Stimulated activated naive B cell treated with anti-CD40 and anti-IgM and Interleukin-4, amounts not matched to agents 10 μg/mL and 1 μg/mL and 100 μg/mL, for 72 hours (primary cell): Measurements from ENCODE around the gene SOD1.
A peak's percentile ranks its signal among the peaks of the same experiment; 100 is the strongest.
"Not testable (repeated sequence)": the region's sequence is repeated elsewhere in the genome, so short reads cannot be mapped to it uniquely, and the experiment has no call there.

Experiments
- ATAC-seq, 2 donors: fragments of 150-1000 bp; cut with Tn5 transposase; replicated peaks; 2 replicates each; pipeline ENCODE4 v1.10.0; 2021; ENCODE audit warnings: moderate library complexity in 1 of 2
- DNase-seq: peaks from one replicate; pipeline ENCODE4 v3.0.0; 2021
- H3K27ac Mint-ChIP-seq: one replicate; pipeline ENCODE4 v1.8.0; 2022; ENCODE audit warnings: mild to moderate bottlenecking, mixed read lengths
- H3K27me3 Mint-ChIP-seq, 2 donors: one replicate each; pipeline ENCODE4 v1.8.0; 2022; ENCODE audit warnings: mixed read lengths in 2 of 2
- H3K36me3 Mint-ChIP-seq, 2 donors: one replicate each; pipeline ENCODE4 v1.8.0; 2022; ENCODE audit warnings: mixed read lengths in 2 of 2, mild to moderate bottlenecking in 1 of 2
- H3K4me1 Mint-ChIP-seq, 2 donors: one replicate each; pipeline ENCODE4 v1.8.0; 2022; ENCODE audit warnings: mixed read lengths in 2 of 2, mild to moderate bottlenecking in 1 of 2
- H3K4me3 Mint-ChIP-seq, 2 donors: one replicate each; pipeline ENCODE4 v1.8.0; 2022; ENCODE audit warnings: mild to moderate bottlenecking in 2 of 2, mixed read lengths in 2 of 2, moderate library complexity in 1 of 2
- H3K9me3 Mint-ChIP-seq, 2 donors: one replicate each; pipeline ENCODE4 v1.8.0; 2022; ENCODE audit warnings: mixed read lengths in 2 of 2, mild to moderate bottlenecking in 1 of 2

SOD1 gene

GRCh38 chr21:31665397-31665796 lies 5.9 kb downstream of the SOD1 start:
- H3K36me3 Mint-ChIP-seq = peaks cover 26 to 53% of the 10 kb centered on the region in 2 donors

GRCh38 chr21:31665869-31666268 lies 6.4 kb downstream of the SOD1 start:
- H3K27ac Mint-ChIP-seq = peak overlapping the region; percentile 47
- H3K4me1 Mint-ChIP-seq = peaks cover 15 to 45% of the 10 kb centered on the region in 2 donors
- not testable (repeated sequence) for DNase-seq, ATAC-seq, H3K4me3 Mint-ChIP-seq, H3K9me3 Mint-ChIP-seq, H3K27me3 Mint-ChIP-seq
- H3K36me3 Mint-ChIP-seq = peaks cover 30 to 56% of the 10 kb centered on the region in 2 donors

More at GRCh38 chr21:31665397-31665796, 5.9 kb downstream of the SOD1 start:
- Mint-ChIP-seq H3K9me3 (no peaks in the 10 kb centered on the region), H3K27ac (no peak overlapping the region), H3K4me3 (no peak overlapping the region), H3K27me3 (no peaks in the 10 kb centered on the region), H3K4me1 (peaks cover 16 to 48% of the 10 kb centered on the region in 2 donors)
- DNase-seq (no peak), ATAC-seq (no peak)

- peaks cover 31 to 60% of the 10 kb centered on the region in 2 donors for H3K36me3 Mint-ChIP-seq
- H3K27ac Mint-ChIP-seq = peak overlapping the region; percentile 47
- H3K4me3 Mint-ChIP-seq = no peak overlapping the region
- H3K9me3 Mint-ChIP-seq = no peaks in the 10 kb centered on the region
- no peaks in the 10 kb centered on the region for H3K27me3 Mint-ChIP-seq
- DNase-seq (no peak), ATAC-seq (peak; percentile 62 to 67)
- peaks cover 15 to 39% of the 10 kb centered on the region in 2 donors for H3K4me1 Mint-ChIP-seq
Measured at GRCh38 chr21:31666445-31667010, 7.0 kb downstream of the SOD1 start.

GRCh38 chr21:31667132-31667531 lies 7.6 kb downstream of the SOD1 start:
- DNase-seq = no peak
- Mint-ChIP-seq H3K27ac (peak overlapping the region; percentile 11), H3K4me3 (no peak overlapping the region), H3K4me1 (peaks cover 16 to 38% of the 10 kb centered on the region in 2 donors), H3K36me3 (peaks cover 29 to 65% of the 10 kb centered on the region in 2 donors), H3K9me3 (no peaks in the 10 kb centered on the region), H3K27me3 (no peaks in the 10 kb centered on the region)
- no peak for ATAC-seq

GRCh38 chr21:31667639-31668038 lies 8.1 kb downstream of the SOD1 start:
- Mint-ChIP-seq H3K27me3 (no peaks in the 10 kb centered on the region), H3K9me3 (no peaks in the 10 kb centered on the region), H3K36me3 (peaks cover 29 to 66% of the 10 kb centered on the region in 2 donors), H3K27ac (no peak overlapping the region), H3K4me3 (no peak overlapping the region), H3K4me1 (peaks cover 16 to 33% of the 10 kb centered on the region in 2 donors)
- DNase-seq (no peak), ATAC-seq (no peak)

GRCh38 chr21:31668651-31669491 lies 9.4 kb downstream of the SOD1 start:
- DNase-seq = no peak
- peaks cover 16 to 25% of the 10 kb centered on the region in 2 donors for H3K4me1 Mint-ChIP-seq
- H3K4me3 Mint-ChIP-seq = no peak overlapping the region
- H3K27me3 Mint-ChIP-seq = no peaks in the 10 kb centered on the region
- H3K36me3 Mint-ChIP-seq = peaks cover 29 to 61% of the 10 kb centered on the region in 2 donors
- ATAC-seq = peak; percentile 58 to 59
- no peaks in the 10 kb centered on the region for H3K9me3 Mint-ChIP-seq
- peak overlapping the region; percentile 60 for H3K27ac Mint-ChIP-seq

GRCh38 chr21:31670070-31670469 lies 10.6 kb downstream of the SOD1 start:
- no peak overlapping the region for H3K4me3 Mint-ChIP-seq
- H3K27ac Mint-ChIP-seq = no peak overlapping the region
- ATAC-seq (no peak), DNase-seq (no peak)
- H3K9me3 Mint-ChIP-seq = no peaks in the 10 kb centered on the region
- H3K4me1 Mint-ChIP-seq = peaks cover 14% of the 10 kb centered on the region in 2 donors
- H3K36me3 Mint-ChIP-seq = peaks cover 24 to 51% of the 10 kb centered on the region in 2 donors
- H3K27me3 Mint-ChIP-seq = no peaks in the 10 kb centered on the region

- no peaks in the 10 kb centered on the region for H3K9me3 Mint-ChIP-seq
- peaks cover 19 to 44% of the 10 kb centered on the region in 2 donors for H3K36me3 Mint-ChIP-seq
- H3K4me1 Mint-ChIP-seq = peaks cover 6 to 10% of the 10 kb centered on the region in 2 donors
- H3K27me3 Mint-ChIP-seq = no peaks in the 10 kb centered on the region
- H3K4me3 Mint-ChIP-seq = no peak overlapping the region
- DNase-seq (no peak), ATAC-seq (no peak)
- peak overlapping the region; percentile 56 for H3K27ac Mint-ChIP-seq
Measured at GRCh38 chr21:31671146-31671716, 11.7 kb downstream of the SOD1 start.

GRCh38 chr21:31671931-31672330 lies 12.4 kb downstream of the SOD1 start:
- DNase-seq (no peak), ATAC-seq (no peak)
- peak overlapping the region; percentile 17 for H3K27ac Mint-ChIP-seq
- H3K4me3 Mint-ChIP-seq = no peak overlapping the region
- H3K36me3 Mint-ChIP-seq = peaks cover 14 to 37% of the 10 kb centered on the region in 2 donors
- no peaks in the 10 kb centered on the region for H3K9me3 Mint-ChIP-seq
- peaks cover 0 to 6% of the 10 kb centered on the region in 2 donors for H3K4me1 Mint-ChIP-seq
- H3K27me3 Mint-ChIP-seq = no peaks in the 10 kb centered on the region

- DNase-seq (no peak), ATAC-seq (no peak)
- no peaks in the 10 kb centered on the region for H3K9me3 Mint-ChIP-seq
- peaks cover 0 to 4% of the 10 kb centered on the region in 2 donors for H3K4me1 Mint-ChIP-seq
- no peak overlapping the region for H3K4me3 Mint-ChIP-seq
- H3K27me3 Mint-ChIP-seq = no peaks in the 10 kb centered on the region
- H3K36me3 Mint-ChIP-seq = peaks cover 14 to 26% of the 10 kb centered on the region in 2 donors
- H3K27ac Mint-ChIP-seq = no peak overlapping the region
Measured at GRCh38 chr21:31673321-31673912, 13.9 kb downstream of the SOD1 start.

GRCh38 chr21:31675318-31675717 lies 15.8 kb downstream of the SOD1 start:
- no peaks in the 10 kb centered on the region for H3K27me3 Mint-ChIP-seq
- H3K9me3 Mint-ChIP-seq = no peaks in the 10 kb centered on the region
- peaks cover 13 to 20% of the 10 kb centered on the region in 2 donors for H3K36me3 Mint-ChIP-seq
- ATAC-seq (no peak), DNase-seq (no peak)
- no peak overlapping the region for H3K27ac Mint-ChIP-seq
- no peak overlapping the region for H3K4me3 Mint-ChIP-seq
- peaks cover 0 to 2% of the 10 kb centered on the region in 2 donors for H3K4me1 Mint-ChIP-seq

- Mint-ChIP-seq H3K9me3 (no peaks in the 10 kb centered on the region), H3K4me3 (no peak overlapping the region), H3K27ac (no peak overlapping the region), H3K27me3 (no peaks in the 10 kb centered on the region), H3K36me3 (peaks cover 9 to 16% of the 10 kb centered on the region in 2 donors), H3K4me1 (peaks cover 0 to 2% of the 10 kb centered on the region in 2 donors)
- DNase-seq (no peak), ATAC-seq (peak; percentile 92)
Measured at GRCh38 chr21:31675960-31676359, 16.5 kb downstream of the SOD1 start.

- Mint-ChIP-seq H3K27ac (no peak overlapping the region), H3K9me3 (no peaks in the 10 kb centered on the region), H3K27me3 (no peaks in the 10 kb centered on the region), H3K36me3 (peaks cover 9 to 13% of the 10 kb centered on the region in 2 donors), H3K4me1 (no peaks in the 10 kb centered on the region), H3K4me3 (no peak overlapping the region)
- no peak for DNase-seq
- ATAC-seq = no peak
Measured at GRCh38 chr21:31677047-31677446, 17.6 kb downstream of the SOD1 start.

GRCh38 chr21:31678478-31678877 lies 19.0 kb downstream of the SOD1 start:
- no peaks in the 10 kb centered on the region for H3K27me3 Mint-ChIP-seq
- DNase-seq (no peak), ATAC-seq (no peak)
- no peak overlapping the region for H3K4me3 Mint-ChIP-seq
- H3K4me1 Mint-ChIP-seq = no peaks in the 10 kb centered on the region
- no peak overlapping the region for H3K27ac Mint-ChIP-seq
- no peaks in the 10 kb centered on the region for H3K9me3 Mint-ChIP-seq
- H3K36me3 Mint-ChIP-seq = peaks cover 14% of the 10 kb centered on the region in 2 donors
